Measurements from ENCODE around the gene HMGCL.
"Not testable (repeated sequence)": the region's sequence is repeated elsewhere in the genome, so short reads cannot be mapped to it uniquely, and the experiment has no call there.

Gene HMGCL

GRCh38 chr1:23865543-23865930 is 40.3 kb upstream of the HMGCL start:
- peak; percentile 10 for DNase-seq (ENCODE audit: low read depth)
- H3K4me3 ChIP-seq (replicated peaks; ENCODE audit: low read depth, low read length): no peak overlapping the region
- no peak for TF ChIP-seq CTCF (IDR thresholded peaks at IDR 0.05; ENCODE audit: low read length, missing control alignments)

- no peak overlapping the region for H3K4me3 ChIP-seq (replicated peaks; ENCODE audit: low read depth, low read length)
- no peak for DNase-seq (ENCODE audit: low read depth)
- no peak for TF ChIP-seq CTCF (IDR thresholded peaks at IDR 0.05; ENCODE audit: low read length, missing control alignments)
Measured at GRCh38 chr1:23864801-23865542, 39.7 kb upstream of the HMGCL start.

- DNase-seq (ENCODE audit: low read depth): no peak
- TF ChIP-seq CTCF (IDR thresholded peaks at IDR 0.05; ENCODE audit: low read length, missing control alignments): no peak
- no peak overlapping the region for H3K4me3 ChIP-seq (replicated peaks; ENCODE audit: low read depth, low read length)
Measured at GRCh38 chr1:23862640-23863039, 37.4 kb upstream of the HMGCL start.

- H3K4me3 ChIP-seq (replicated peaks; ENCODE audit: low read depth, low read length): no peak overlapping the region
- TF ChIP-seq CTCF (IDR thresholded peaks at IDR 0.05; ENCODE audit: low read length, missing control alignments): peak; percentile 35
- peak; percentile 27 for DNase-seq (ENCODE audit: low read depth)
Measured at GRCh38 chr1:23854568-23854967, 29.3 kb upstream of the HMGCL start.

GRCh38 chr1:23853124-23853523 is 27.9 kb upstream of the HMGCL start:
- H3K4me3 ChIP-seq (replicated peaks; ENCODE audit: low read depth, low read length): not testable (repeated sequence)

GRCh38 chr1:23851406-23851805 is 26.2 kb upstream of the HMGCL start:
- DNase-seq (ENCODE audit: low read depth); H3K4me3 ChIP-seq (replicated peaks; ENCODE audit: low read depth, low read length): not testable (repeated sequence)

More at GRCh38 chr1:23853124-23853523, 27.9 kb upstream of the HMGCL start:
- DNase-seq (ENCODE audit: low read depth): not testable (repeated sequence)

GRCh38 chr1:23848673-23849616 is 23.7 kb upstream of the HMGCL start:
- TF ChIP-seq CTCF (IDR thresholded peaks at IDR 0.05; ENCODE audit: low read length, missing control alignments): no peak
- H3K4me3 ChIP-seq (replicated peaks; ENCODE audit: low read depth, low read length): no peak overlapping the region
- no peak for DNase-seq (ENCODE audit: low read depth)

- not testable (repeated sequence) for DNase-seq (ENCODE audit: low read depth); H3K4me3 ChIP-seq (replicated peaks; ENCODE audit: low read depth, low read length)
Measured at GRCh38 chr1:23847482-23848095, 22.4 kb upstream of the HMGCL start.
